K562 (cell line): ENCODE results near the gene UBE2M. TPM values are rescaled to one million over a fixed set of nuclear protein-coding genes. Genes with fewer than 3 reads are reported as not detected.
A peak's percentile ranks its signal among the peaks of the same experiment; 100 is the strongest.

Source experiments
- ARID1B ChIP-seq: fragments of 450-650 bp; IDR thresholded peaks from 2 replicates; pipeline ENCODE4 v1.6.1; 2016; ENCODE audit warnings: antibody characterized with exemption, mild to moderate bottlenecking, inconsistent platforms
- ARID2 ChIP-seq: fragments of 450-650 bp; IDR thresholded peaks from 2 replicates; pipeline ENCODE4 v1.6.1; 2017; ENCODE audit warnings: antibody characterized with exemption, mild to moderate bottlenecking
- CBX2 ChIP-seq: fragments of 200-600 bp; sonication (generic); IDR thresholded peaks from one replicate; pipeline ENCODE4 v1.6.1; 2012; ENCODE audit warnings: mild to moderate bottlenecking, low read length, inconsistent platforms; ENCODE audit not compliant: insufficient read depth, poor library complexity, severe bottlenecking
- DDX20 ChIP-seq: fragments of 450-650 bp; IDR thresholded peaks from 2 replicates; pipeline ENCODE4 v1.6.1; 2016; ENCODE audit warnings: missing genetic modification characterization, low read depth, mild to moderate bottlenecking, missing compliant biosample characterization, moderate library complexity
- DNMT1 ChIP-seq: fragments of 450-650 bp; IDR thresholded peaks from 2 replicates; pipeline ENCODE4 v1.6.1; 2016; ENCODE audit warnings: antibody characterized with exemption, mild to moderate bottlenecking
- ETS2 ChIP-seq: IDR thresholded peaks from 2 replicates; pipeline ENCODE4 v1.6.1; 2016; ENCODE audit warnings: borderline replicate concordance, missing genetic modification characterization, mild to moderate bottlenecking, moderate library complexity, missing compliant biosample characterization; ENCODE audit not compliant: poor library complexity, severe bottlenecking
- FOXK1 ChIP-seq: sonication (generic); formaldehyde crosslinking; IDR thresholded peaks from 2 replicates; pipeline ENCODE4 v1.8.0; 2022; ENCODE audit warnings: missing genetic modification reagents, mild to moderate bottlenecking, borderline replicate concordance
- FOXK2 ChIP-seq, 2 experiments: fragments of 450-650 bp; IDR thresholded peaks in 1 of 2; conservative IDR thresholded peaks in 1 of 2; 2 replicates each; pipeline ENCODE4 v1.6.1; 2016; ENCODE audit warnings: low read depth in 2 of 2, mild to moderate bottlenecking in 1 of 2
- HDAC2 ChIP-seq: fragments of 450-650 bp; IDR thresholded peaks from 2 replicates; pipeline ENCODE4 v1.6.1; 2016; ENCODE audit warnings: mild to moderate bottlenecking
- JUN ChIP-seq, 2 experiments: sonication (generic) in 1 of 2; formaldehyde crosslinking in 1 of 2; IDR thresholded peaks; 2 replicates each; pipeline versions ENCODE4 v1.6.1 to v1.8.0; 2012 to 2022; ENCODE audit warnings: borderline replicate concordance in 2 of 2, mild to moderate bottlenecking in 2 of 2, improper control_type of control experiment in 1 of 2, low read depth in 1 of 2, low read length in 1 of 2, missing genetic modification reagents in 1 of 2
- KLF1 ChIP-seq: fragments of 450-650 bp; IDR thresholded peaks from 2 replicates; pipeline ENCODE4 v1.6.1; 2016; ENCODE audit warnings: missing genetic modification characterization, missing compliant biosample characterization
- MITF ChIP-seq: IDR thresholded peaks from 2 replicates; pipeline ENCODE4 v1.6.1; 2014; ENCODE audit warnings: antibody characterized with exemption
- MYBL2 ChIP-seq, 2 experiments: fragments of 450-650 bp in 1 of 2; sonication (generic) in 1 of 2; formaldehyde crosslinking in 1 of 2; IDR thresholded peaks; 2 replicates each; pipeline versions ENCODE4 v1.6.1 to v1.8.1; 2017 to 2022; ENCODE audit warnings: borderline replicate concordance in 1 of 2, inconsistent platforms in 1 of 2, low read depth in 1 of 2, mild to moderate bottlenecking in 1 of 2, missing genetic modification reagents in 1 of 2, moderate library complexity in 1 of 2
- NFE2 ChIP-seq: IDR thresholded peaks from 2 replicates; pipeline ENCODE4 v1.6.1; 2014; ENCODE audit warnings: antibody characterized with exemption, low read depth
- RB1 ChIP-seq: fragments of 450-650 bp; IDR thresholded peaks from 2 replicates; pipeline ENCODE4 v1.6.1; 2017; ENCODE audit warnings: low read depth, mild to moderate bottlenecking
- SRSF3 ChIP-seq: fragments of 200-400 bp; formaldehyde crosslinking; IDR thresholded peaks from 2 replicates; pipeline ENCODE4 v1.6.1; 2016; ENCODE audit warnings: mild to moderate bottlenecking, low read length, moderate library complexity; ENCODE audit not compliant: insufficient read depth
- TEAD2 ChIP-seq: fragments of 450-650 bp; IDR thresholded peaks from 2 replicates; pipeline ENCODE4 v1.6.1; 2016; ENCODE audit warnings: missing genetic modification characterization, control low read depth, missing compliant biosample characterization
- XRCC5 ChIP-seq: fragments of 200-400 bp; formaldehyde crosslinking; IDR thresholded peaks from 2 replicates; pipeline ENCODE4 v1.6.1; 2017; ENCODE audit warnings: low read depth, mild to moderate bottlenecking, low read length
- ZBTB43 ChIP-seq: sonication (generic); formaldehyde crosslinking; IDR thresholded peaks from 2 replicates; pipeline ENCODE4 v1.8.0; 2023; ENCODE audit warnings: mild to moderate bottlenecking, missing genetic modification reagents
- ZBTB49 ChIP-seq: sonication (generic); formaldehyde crosslinking; IDR thresholded peaks from 2 replicates; pipeline ENCODE4 v1.8.0; 2022; ENCODE audit warnings: missing genetic modification reagents, mild to moderate bottlenecking, borderline replicate concordance
- ZNF561 ChIP-seq: fragments of 450-650 bp; formaldehyde crosslinking; conservative IDR thresholded peaks from 2 replicates; pipeline ENCODE4 v1.4.0; 2020; ENCODE audit warnings: mild to moderate bottlenecking, moderate library complexity
- ZNF830 ChIP-seq: fragments of 250-450 bp; sonication (Bioruptor Pico); IDR thresholded peaks from 2 replicates; pipeline ENCODE4 v1.5.0; 2021; ENCODE audit warnings: mild to moderate bottlenecking
- polyA plus RNA-seq, 8 experiments: library from polyadenylated mRNA; depleted of rRNA in 4 of 8; stranded (reverse) in 5 of 8; unstranded in 3 of 8; fragments of >200 nt; fragmentation: Nextera tagmentation in 2 of 8; fragmentation: Illumina TruSeq in 1 of 8; extraction: Ambion mirVana in 2 of 8; extraction: Trizol in 1 of 8; gene quantifications; 2 replicates each; pipeline versions ENCODE4 v1.2.1 to v1.2.3, GENCODE V29; 2011 to 2014; ENCODE audit warnings: inconsistent platforms in 1 of 8, missing spikeins in 1 of 8
- total RNA-seq, 7 experiments: library from RNA; depleted of rRNA in 6 of 7; stranded (reverse); fragments of >200 nt in 6 of 7; fragmentation: Illumina TruSeq in 2 of 7; extraction: Trizol in 2 of 7; gene quantifications; 2 replicates each; pipeline versions ENCODE4 v1.2.1 to v1.2.3, GENCODE V29; 2011 to 2021; ENCODE audit warnings: low replicate concordance in 1 of 7

Gene UBE2M
- total and polyA plus RNA-seq, 9 of the 15 experiments (the other 6 are each of a cell fraction or from before 2014, with no cell fraction given), result 0.92 to 163 (median 85.7) TPM

GRCh38 chr19:58575183-58576041 is 17.0 kb upstream of the UBE2M start (continued):
- TF ChIP-seq ARID2 (no peak), DNMT1 (no peak), FOXK2 (conservative IDR thresholded peaks at IDR 0.05 in 1 of 2, IDR thresholded peaks at IDR 0.05 in 1 of 2; ENCODE audit: low read depth in 2 of 2) (no peak; a peak in 1 of 4 replicates), FOXK1 (CRISPR knock-in tag) (no peak), DDX20 (tag) (no peak), ZBTB43 (CRISPR knock-in tag) (no peak), XRCC5 (0 out of 2 replicates have a peak, but pooled peaks have one; percentile 21), KLF1 (no peak), JUN (IDR thresholded peaks at IDR 0.05; ENCODE audit: borderline replicate concordance, low read depth, low read length) (0 out of 2 replicates have a peak, but pooled peaks have one; percentile 18), JUN (CRISPR knock-in tag; IDR thresholded peaks at IDR 0.05; ENCODE audit: borderline replicate concordance) (no peak), MYBL2 (IDR thresholded peaks at IDR 0.05; ENCODE audit: low read depth) (no peak), MYBL2 (CRISPR knock-in tag; IDR thresholded peaks at IDR 0.05; ENCODE audit: borderline replicate concordance) (no peak), HDAC2 (0 out of 2 replicates have a peak, but pooled peaks have one; percentile 54), MITF (no peak), ETS2 (tag) (no peak), ZNF830 (CRISPR knock-in tag) (0 out of 2 replicates have a peak, but pooled peaks have one; percentile 13), ZNF561 (CRISPR knock-in tag) (no peak), RB1 (peak; percentile 48; the same call in 1 of the 2 replicates), ARID1B (no peak), SRSF3 (no peak), TEAD2 (tag) (no peak), ZBTB49 (CRISPR knock-in tag) (no peak), CBX2 (no peak), NFE2 (no peak)
